Astrocyte (in vitro differentiated cells and primary cell): ENCODE measurements around the gene CRYAB. TPM values are rescaled to one million over a fixed set of nuclear protein-coding genes. Genes with fewer than 3 reads are reported as not detected.

Source experiments
- DNase-seq: peaks from one replicate; pipeline ENCODE4 v3.0.0-alpha.2; 2010; ENCODE audit warnings: low read depth
- FAIRE-seq: peaks from 2 replicates; lab custom pipeline; 2011; peaks lifted over from hg19 to GRCh38; lab: Jason Lieb, UNC
- H2AFZ ChIP-seq: 2 replicates; pipeline ENCODE4 v1.6.0; 2012; ENCODE audit warnings: low read depth, low read length, inconsistent platforms
- H3K27ac ChIP-seq: 2 replicates; pipeline ENCODE4 v1.5.1; 2011; ENCODE audit warnings: low read depth, low read length, inconsistent platforms
- H3K27me3 ChIP-seq: 2 replicates; pipeline ENCODE4 v1.6.0; 2011; ENCODE audit warnings: low read length, inconsistent platforms; ENCODE audit not compliant: insufficient read depth
- H3K36me3 ChIP-seq: 2 replicates; pipeline ENCODE4 v1.5.1; 2011; ENCODE audit warnings: low read length, inconsistent platforms; ENCODE audit not compliant: insufficient read depth
- H3K4me1 ChIP-seq: 2 replicates; pipeline ENCODE4 v1.5.1; 2011; ENCODE audit warnings: low read length, inconsistent platforms; ENCODE audit not compliant: insufficient read depth
- H3K4me2 ChIP-seq: 2 replicates; pipeline ENCODE4 v1.6.0; 2012; ENCODE audit warnings: low read length, inconsistent platforms
- H3K4me3 ChIP-seq: 2 replicates; pipeline ENCODE4 v1.5.1; 2011; ENCODE audit warnings: low read depth, mild to moderate bottlenecking, low read length, inconsistent platforms; ENCODE audit not compliant: insufficient read depth
- H3K79me2 ChIP-seq: 2 replicates; pipeline ENCODE4 v1.6.0; 2012; ENCODE audit warnings: mild to moderate bottlenecking, low read length, inconsistent platforms; ENCODE audit not compliant: insufficient read depth
- H3K9ac ChIP-seq: 2 replicates; pipeline ENCODE4 v1.6.0; 2012; ENCODE audit warnings: mild to moderate bottlenecking, low read length, inconsistent platforms
- H3K9me3 ChIP-seq: 2 replicates; pipeline ENCODE4 v1.5.1; 2012; ENCODE audit warnings: low read depth, mild to moderate bottlenecking, low read length, inconsistent platforms; ENCODE audit not compliant: insufficient read depth
- H4K20me1 ChIP-seq: 2 replicates; pipeline ENCODE4 v1.6.0; 2012; ENCODE audit warnings: low read length, inconsistent platforms; ENCODE audit not compliant: insufficient read depth
- H3K27ac Mint-ChIP-seq: one replicate; pipeline ENCODE4 v1.8.0; 2021; ENCODE audit warnings: mild to moderate bottlenecking, mixed read lengths; ENCODE audit not compliant: unreplicated experiment
- H3K27me3 Mint-ChIP-seq: one replicate; pipeline ENCODE4 v1.8.0; 2021; ENCODE audit warnings: low read depth, mixed read lengths; ENCODE audit not compliant: unreplicated experiment
- H3K36me3 Mint-ChIP-seq: one replicate; pipeline ENCODE4 v1.8.0; 2021; ENCODE audit warnings: low read depth, mixed read lengths; ENCODE audit not compliant: unreplicated experiment
- H3K4me1 Mint-ChIP-seq: one replicate; pipeline ENCODE4 v1.8.0; 2021; ENCODE audit warnings: low read depth, mixed read lengths; ENCODE audit not compliant: unreplicated experiment
- H3K4me3 Mint-ChIP-seq: one replicate; pipeline ENCODE4 v1.8.0; 2021; ENCODE audit warnings: mild to moderate bottlenecking, moderate library complexity, mixed read lengths; ENCODE audit not compliant: unreplicated experiment
- H3K9me3 Mint-ChIP-seq: one replicate; pipeline ENCODE4 v1.8.0; 2021; ENCODE audit warnings: mild to moderate bottlenecking, mixed read lengths; ENCODE audit not compliant: unreplicated experiment
- CTCF ChIP-seq: IDR thresholded peaks from 2 replicates; pipeline ENCODE4 v1.5.1; 2011; ENCODE audit warnings: low read depth, mild to moderate bottlenecking, inconsistent platforms, low read length, moderate library complexity; ENCODE audit not compliant: insufficient read depth
- EZH2 ChIP-seq: IDR thresholded peaks from 2 replicates; pipeline ENCODE4 v1.6.1; 2012; ENCODE audit warnings: mild to moderate bottlenecking, low read length, inconsistent platforms; ENCODE audit not compliant: insufficient read depth
- total RNA-seq: library from RNA; stranded (reverse); gene quantifications from 2 replicates; pipeline ENCODE4 v1.2.1, GENCODE V29; 2021

The CRYAB gene
- total RNA-seq, 1 donor from 2014 or later = 5.7 TPM

GRCh38 chr11:111951565-111951964 is 40.0 kb upstream of the CRYAB start:
- Mint-ChIP-seq H3K27me3 (no peaks in the 10 kb centered on the region), H3K36me3 (no peaks in the 10 kb centered on the region), H3K4me3 (no peak overlapping the region), H3K4me1 (no peaks in the 10 kb centered on the region), H3K9me3 (peaks cover 3% of the 10 kb centered on the region), H3K27ac (no peak overlapping the region)
- Histone ChIP-seq H3K4me1 (no peaks in the 10 kb centered on the region), H3K27ac (no peak overlapping the region), H3K9me3 (no peaks in the 10 kb centered on the region), H3K9ac (no peak overlapping the region), H3K4me2 (no peak overlapping the region), H2AFZ (no peak overlapping the region), H3K79me2 (no peaks in the 10 kb centered on the region), H3K36me3 (no peaks in the 10 kb centered on the region), H3K4me3 (no peak overlapping the region), H3K27me3 (no peaks in the 10 kb centered on the region), H4K20me1 (no peaks in the 10 kb centered on the region)
- FAIRE-seq (no peak), DNase-seq (no peak)
- TF ChIP-seq CTCF (no peak), EZH2 (no peak)

- H3K4me3 Mint-ChIP-seq = no peak overlapping the region
- FAIRE-seq = no peak
Observed at GRCh38 chr11:111949519-111950426, 38.2 kb upstream of the CRYAB start.

More at GRCh38 chr11:111949519-111950426, 38.2 kb upstream of the CRYAB start:
- DNase-seq = no peak
- no peak overlapping the region for H3K4me2 ChIP-seq
- H3K9me3 ChIP-seq = no peaks in the 10 kb centered on the region
- H3K27ac ChIP-seq = no peak overlapping the region
- no peaks in the 10 kb centered on the region for H3K27me3 ChIP-seq
- no peaks in the 10 kb centered on the region for H3K79me2 ChIP-seq
- no peaks in the 10 kb centered on the region for H4K20me1 ChIP-seq
- peaks cover 6% of the 10 kb centered on the region for H3K4me1 ChIP-seq
- H2AFZ ChIP-seq = no peak overlapping the region
- H3K27ac Mint-ChIP-seq = peak overlapping the region; percentile 2
- H3K4me1 Mint-ChIP-seq = peaks cover 6% of the 10 kb centered on the region
- H3K9ac ChIP-seq = no peak overlapping the region
- no peak for TF ChIP-seq CTCF
- H3K9me3 Mint-ChIP-seq = peaks cover 3% of the 10 kb centered on the region
- no peaks in the 10 kb centered on the region for H3K27me3 Mint-ChIP-seq
- H3K36me3 Mint-ChIP-seq = no peaks in the 10 kb centered on the region
- no peaks in the 10 kb centered on the region for H3K36me3 ChIP-seq
- H3K4me3 ChIP-seq = no peak overlapping the region
